Erythroblast (primary cell): ENCODE data around the gene CACNB3.

Experiments used
- GATA1 ChIP-seq: IDR thresholded peaks from 2 replicates; pipeline ENCODE4 v1.6.1; 2011; ENCODE audit warnings: low read depth, mild to moderate bottlenecking, control low read depth, low read length, moderate library complexity
- POLR2A ChIP-seq: IDR thresholded peaks from 2 replicates; pipeline ENCODE4 v1.6.1; 2011; ENCODE audit warnings: mild to moderate bottlenecking, low read length

DNA sequence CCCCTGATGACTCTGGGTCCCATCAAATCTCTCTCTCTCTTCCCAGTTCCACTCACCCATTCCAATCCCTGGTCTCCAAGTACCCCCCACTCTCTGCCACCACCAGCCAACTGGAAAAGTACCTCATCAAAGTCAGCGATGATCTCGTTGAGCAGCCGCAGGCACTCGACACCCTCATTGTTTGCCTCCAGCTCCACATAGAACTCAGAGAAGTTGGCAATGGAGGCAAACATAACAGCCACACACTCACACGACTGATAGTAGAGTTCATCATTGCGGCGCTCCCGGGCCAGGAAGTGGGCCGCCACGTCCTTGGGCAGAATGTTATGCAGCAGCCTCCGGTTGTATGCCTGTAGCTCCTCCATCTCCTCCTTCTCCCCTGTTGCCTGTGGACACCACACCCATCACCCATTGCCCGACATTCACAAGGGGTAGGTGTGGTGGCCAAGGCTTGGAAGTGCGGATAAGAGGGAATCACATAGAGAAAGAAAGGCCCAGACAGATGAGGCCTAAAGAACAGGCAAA is 46.6 kb upstream of the CACNB3 start:
- TF ChIP-seq GATA1 = no peak
- no peak for TF ChIP-seq POLR2A
